Gastroesophageal sphincter (tissue), 4 donors: ENCODE results near the gene GSG1L. TPM values are rescaled to one million over a fixed set of nuclear protein-coding genes. Genes with fewer than 3 reads are reported as not detected.

Source experiments
- ATAC-seq: fragments of 150-250 bp; one replicate; pipeline ENCODE4 v1.9.1; 2016; ENCODE audit warnings: mild to moderate bottlenecking, moderate library complexity
- H3K27ac ChIP-seq, 4 donors: fragments of 200-600 bp; sonication (generic) in 3 of 4; 1 replicate in 3 of 4; 2 replicates in 1 of 4; pipeline ENCODE4 v1.5.1; 2016 to 2019
- H3K27me3 ChIP-seq: fragments of 200-600 bp; sonication (generic); one replicate; pipeline ENCODE4 v1.5.1; 2019
- H3K36me3 ChIP-seq, 2 donors: fragments of 200-600 bp; sonication (generic); one replicate each; pipeline ENCODE4 v1.5.1; 2019; ENCODE audit warnings: control low read depth in 1 of 2
- H3K4me1 ChIP-seq, 3 donors: fragments of 200-600 bp; sonication (generic); 1 replicate in 2 of 3; 2 replicates in 1 of 3; pipeline ENCODE4 v1.5.1; 2016 to 2019; ENCODE audit warnings: control low read depth in 2 of 3
- H3K4me3 ChIP-seq, 2 donors: fragments of 200-600 bp; sonication (generic); one replicate each; pipeline ENCODE4 v1.5.1; 2019; ENCODE audit warnings: mild to moderate bottlenecking in 1 of 2, moderate library complexity in 1 of 2
- H3K9me3 ChIP-seq, 3 donors: fragments of 200-600 bp; sonication (generic); one replicate each; pipeline ENCODE4 v1.5.1; 2017 to 2019; ENCODE audit warnings: control low read depth in 2 of 3
- CTCF ChIP-seq, 4 experiments: fragments of 200-600 bp in 2 of 4; fragments of 450-650 bp in 2 of 4; sonication (generic) in 1 of 4; IDR thresholded peaks; one replicate each; pipeline ENCODE4 v1.5.1; 2017 to 2019; ENCODE audit warnings: antibody characterized with exemption in 4 of 4, mild to moderate bottlenecking in 2 of 4, moderate library complexity in 2 of 4
- EP300 ChIP-seq: sonication (generic); formaldehyde crosslinking; IDR thresholded peaks from one replicate; pipeline ENCODE4 v1.6.1; 2017; ENCODE audit warnings: antibody characterized with exemption, mild to moderate bottlenecking
- POLR2A ChIP-seq, 2 donors: fragments of 450-650 bp; IDR thresholded peaks; one replicate each; pipeline ENCODE4 v1.6.1; 2017; ENCODE audit warnings: antibody characterized with exemption in 2 of 2, mild to moderate bottlenecking in 2 of 2, moderate library complexity in 1 of 2
- POLR2AphosphoS5 ChIP-seq: sonication (generic); formaldehyde crosslinking; IDR thresholded peaks from one replicate; pipeline ENCODE4 v1.6.1; 2017; ENCODE audit warnings: antibody characterized with exemption
- WGBS, 2 donors: methylation state at CpG; one replicate each; pipeline ENCODE4 v1.1.5; 2018; ENCODE audit warnings: low coverage in 1 of 2; 5-methylcytosine and 5-hydroxymethylcytosine counted together
- total RNA-seq, 4 donors: library from RNA; depleted of rRNA; stranded (reverse); fragments of >200 nt; gene quantifications; one replicate each; pipeline ENCODE4 v1.1.0, GENCODE V29; 2016

Gene GSG1L
- total RNA-seq, 4 donors from 2014 or later, result 1.0 TPM; not detected in 3

GRCh38 chr16:28073836-28074235, 10.3 kb upstream of the GSG1L start:
- Histone ChIP-seq H3K9me3 (no peaks in the 10 kb centered on the region), H3K27me3 (peaks cover 22% of the 10 kb centered on the region), H3K4me3 (no peak overlapping the region), H3K36me3 (no peaks in the 10 kb centered on the region), H3K4me1 (no peaks in the 10 kb centered on the region), H3K27ac (no peak overlapping the region)
- TF ChIP-seq POLR2A (IDR thresholded peaks at IDR 0.05) (no peak), EP300 (no peak), POLR2AphosphoS5 (no peak), CTCF (IDR thresholded peaks at IDR 0.05) (no peak)
- WGBS, 2 donors, result 82 to 88% methylated on average over 4 to 5 of the region's 6 CpGs
- no peak for ATAC-seq

GRCh38 chr16:28072087-28072486, 8.6 kb upstream of the GSG1L start:
- no peak for ATAC-seq
- Histone ChIP-seq H3K27ac (no peak overlapping the region), H3K27me3 (peaks cover 22% of the 10 kb centered on the region), H3K9me3 (no peaks in the 10 kb centered on the region), H3K36me3 (no peaks in the 10 kb centered on the region), H3K4me1 (no peaks in the 10 kb centered on the region), H3K4me3 (no peak overlapping the region)
- 41 to 42% methylated on average over 3 to 4 of the region's 4 CpGs for WGBS, 2 donors
- TF ChIP-seq EP300 (no peak), CTCF (IDR thresholded peaks at IDR 0.05) (no peak), POLR2AphosphoS5 (no peak), POLR2A (IDR thresholded peaks at IDR 0.05) (no peak)

GRCh38 chr16:28069971-28070794, 6.7 kb upstream of the GSG1L start:
- H3K9me3 ChIP-seq, result no peaks in the 10 kb centered on the region
- TF ChIP-seq POLR2AphosphoS5 (no peak), CTCF (IDR thresholded peaks at IDR 0.05) (no peak), POLR2A (IDR thresholded peaks at IDR 0.05) (no peak), EP300 (no peak)
- H3K4me3 ChIP-seq, result no peak overlapping the region
- peaks cover 22% of the 10 kb centered on the region for H3K27me3 ChIP-seq
- H3K36me3 ChIP-seq, result no peaks in the 10 kb centered on the region
- H3K27ac ChIP-seq, result no peak overlapping the region
- no peaks in the 10 kb centered on the region for H3K4me1 ChIP-seq
- WGBS, 2 donors, result 10 to 53% methylated on average over 5 to 8 of the region's 31 CpGs
- no peak for ATAC-seq

- 85% methylated on average over 7 of the region's 7 CpGs; no CpG with 5 or more reads in 1 of the 2 donors for whole genome bisulfite sequencing, 2 donors
- no peaks in the 10 kb centered on the region for H3K36me3 ChIP-seq
Observed at GRCh38 chr16:28068976-28069375, 5.5 kb upstream of the GSG1L start.

More at GRCh38 chr16:28068976-28069375, 5.5 kb upstream of the GSG1L start:
- Histone ChIP-seq H3K9me3 (no peaks in the 10 kb centered on the region), H3K4me1 (peaks cover 0 to under 1% (median 0%) of the 10 kb centered on the region in 3 donors), H3K27ac (no peak overlapping the region), H3K27me3 (peaks cover 23% of the 10 kb centered on the region), H3K4me3 (no peak overlapping the region)
- TF ChIP-seq POLR2A (IDR thresholded peaks at IDR 0.05) (no peak), POLR2AphosphoS5 (no peak), EP300 (no peak), CTCF (IDR thresholded peaks at IDR 0.05) (no peak)
- no peak for ATAC-seq
